Ishikawa (cell line): ENCODE data around the gene PAK5.

ENCODE experiments used
- CEBPB ChIP-seq: IDR thresholded peaks from 2 replicates; pipeline ENCODE4 v1.6.1; 2012
- CREB1 ChIP-seq: IDR thresholded peaks from 2 replicates; pipeline ENCODE4 v1.6.1; 2012; ENCODE audit warnings: low read depth
- EGR1 ChIP-seq: IDR thresholded peaks from 2 replicates; pipeline ENCODE4 v1.6.1; 2012
- EP300 ChIP-seq: IDR thresholded peaks from 2 replicates; pipeline ENCODE4 v1.6.1; 2012; ENCODE audit warnings: borderline replicate concordance
- FOXM1 ChIP-seq: IDR thresholded peaks from 2 replicates; pipeline ENCODE4 v1.6.1; 2012; ENCODE audit warnings: low read depth, borderline replicate concordance
- MAX ChIP-seq: IDR thresholded peaks from 2 replicates; pipeline ENCODE4 v1.6.1; 2012
- NFIC ChIP-seq: IDR thresholded peaks from 2 replicates; pipeline ENCODE4 v1.6.1; 2012
- RAD21 ChIP-seq: IDR thresholded peaks from 2 replicates; pipeline ENCODE4 v1.6.1; 2012; ENCODE audit warnings: low read depth
- TAF1 ChIP-seq: IDR thresholded peaks from 2 replicates; pipeline ENCODE4 v1.6.1; 2012; ENCODE audit warnings: low read depth, mild to moderate bottlenecking
- TCF12 ChIP-seq: IDR thresholded peaks from 2 replicates; pipeline ENCODE4 v1.6.1; 2012; ENCODE audit warnings: low read depth
- TEAD4 ChIP-seq: IDR thresholded peaks from 2 replicates; pipeline ENCODE4 v1.6.1; 2012
- YY1 ChIP-seq: IDR thresholded peaks from 2 replicates; pipeline ENCODE4 v1.6.1; 2012; ENCODE audit warnings: low read depth
- ZBTB7A ChIP-seq: IDR thresholded peaks from 2 replicates; pipeline ENCODE4 v1.6.1; 2012; ENCODE audit warnings: low read depth
- TF ChIP-seq, protein P1 (sequence below): IDR thresholded peaks from 2 replicates; pipeline ENCODE4 v1.6.1; 2012
- TF ChIP-seq, protein P2 (sequence below): IDR thresholded peaks from 2 replicates; pipeline ENCODE4 v1.6.1; 2012; ENCODE audit warnings: low read depth, mild to moderate bottlenecking

Gene PAK5

DNA sequence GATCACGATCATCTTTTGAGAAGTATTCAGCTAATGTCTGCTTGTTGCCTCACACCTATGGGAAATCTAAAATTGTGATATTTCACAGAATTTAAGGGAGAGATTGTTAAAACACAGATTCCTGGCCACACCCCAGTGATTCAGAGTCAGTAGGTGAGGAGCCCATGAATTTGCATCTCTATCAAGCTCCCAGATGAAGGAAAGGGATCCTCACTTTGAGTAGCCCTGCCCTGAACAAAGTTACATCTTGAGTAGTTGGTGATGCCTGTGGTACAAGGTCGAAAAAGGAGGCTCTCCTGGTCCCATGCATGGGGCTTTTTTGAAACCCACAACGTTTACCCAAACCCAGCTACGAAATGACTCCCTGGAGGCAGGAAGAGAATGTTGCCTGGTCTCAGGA lies 79.5 kb downstream of the PAK5 start:
- TF ChIP-seq MAX (no peak), FOXM1 (no peak), RAD21 (no peak), CEBPB (no peak), NFIC (no peak), ZBTB7A (no peak), TEAD4 (no peak)
- TF ChIP-seq, protein P1, sequence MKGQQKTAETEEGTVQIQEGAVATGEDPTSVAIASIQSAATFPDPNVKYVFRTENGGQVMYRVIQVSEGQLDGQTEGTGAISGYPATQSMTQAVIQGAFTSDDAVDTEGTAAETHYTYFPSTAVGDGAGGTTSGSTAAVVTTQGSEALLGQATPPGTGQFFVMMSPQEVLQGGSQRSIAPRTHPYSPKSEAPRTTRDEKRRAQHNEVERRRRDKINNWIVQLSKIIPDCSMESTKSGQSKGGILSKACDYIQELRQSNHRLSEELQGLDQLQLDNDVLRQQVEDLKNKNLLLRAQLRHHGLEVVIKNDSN: no peak
- TF ChIP-seq, protein P2, sequence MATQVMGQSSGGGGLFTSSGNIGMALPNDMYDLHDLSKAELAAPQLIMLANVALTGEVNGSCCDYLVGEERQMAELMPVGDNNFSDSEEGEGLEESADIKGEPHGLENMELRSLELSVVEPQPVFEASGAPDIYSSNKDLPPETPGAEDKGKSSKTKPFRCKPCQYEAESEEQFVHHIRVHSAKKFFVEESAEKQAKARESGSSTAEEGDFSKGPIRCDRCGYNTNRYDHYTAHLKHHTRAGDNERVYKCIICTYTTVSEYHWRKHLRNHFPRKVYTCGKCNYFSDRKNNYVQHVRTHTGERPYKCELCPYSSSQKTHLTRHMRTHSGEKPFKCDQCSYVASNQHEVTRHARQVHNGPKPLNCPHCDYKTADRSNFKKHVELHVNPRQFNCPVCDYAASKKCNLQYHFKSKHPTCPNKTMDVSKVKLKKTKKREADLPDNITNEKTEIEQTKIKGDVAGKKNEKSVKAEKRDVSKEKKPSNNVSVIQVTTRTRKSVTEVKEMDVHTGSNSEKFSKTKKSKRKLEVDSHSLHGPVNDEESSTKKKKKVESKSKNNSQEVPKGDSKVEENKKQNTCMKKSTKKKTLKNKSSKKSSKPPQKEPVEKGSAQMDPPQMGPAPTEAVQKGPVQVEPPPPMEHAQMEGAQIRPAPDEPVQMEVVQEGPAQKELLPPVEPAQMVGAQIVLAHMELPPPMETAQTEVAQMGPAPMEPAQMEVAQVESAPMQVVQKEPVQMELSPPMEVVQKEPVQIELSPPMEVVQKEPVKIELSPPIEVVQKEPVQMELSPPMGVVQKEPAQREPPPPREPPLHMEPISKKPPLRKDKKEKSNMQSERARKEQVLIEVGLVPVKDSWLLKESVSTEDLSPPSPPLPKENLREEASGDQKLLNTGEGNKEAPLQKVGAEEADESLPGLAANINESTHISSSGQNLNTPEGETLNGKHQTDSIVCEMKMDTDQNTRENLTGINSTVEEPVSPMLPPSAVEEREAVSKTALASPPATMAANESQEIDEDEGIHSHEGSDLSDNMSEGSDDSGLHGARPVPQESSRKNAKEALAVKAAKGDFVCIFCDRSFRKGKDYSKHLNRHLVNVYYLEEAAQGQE: no peak

GRCh38 chr20:9758752-9759151 lies 80.1 kb downstream of the PAK5 start:
- TF ChIP-seq, protein P1: no peak
- no peak for TF ChIP-seq CREB1
- no peak for TF ChIP-seq YY1
- no peak for TF ChIP-seq FOXM1
- TF ChIP-seq, protein P2: no peak
- no peak for TF ChIP-seq NFIC
- no peak for TF ChIP-seq TCF12
- no peak for TF ChIP-seq CEBPB
- TF ChIP-seq TEAD4: no peak
- TF ChIP-seq EP300: no peak
- no peak for TF ChIP-seq EGR1
- no peak for TF ChIP-seq RAD21
- TF ChIP-seq ZBTB7A: no peak

- no peak for TF ChIP-seq RAD21
These were observed 82.2 kb downstream of the PAK5 start for GRCh38 chr20:9756660-9757059.

DNA sequence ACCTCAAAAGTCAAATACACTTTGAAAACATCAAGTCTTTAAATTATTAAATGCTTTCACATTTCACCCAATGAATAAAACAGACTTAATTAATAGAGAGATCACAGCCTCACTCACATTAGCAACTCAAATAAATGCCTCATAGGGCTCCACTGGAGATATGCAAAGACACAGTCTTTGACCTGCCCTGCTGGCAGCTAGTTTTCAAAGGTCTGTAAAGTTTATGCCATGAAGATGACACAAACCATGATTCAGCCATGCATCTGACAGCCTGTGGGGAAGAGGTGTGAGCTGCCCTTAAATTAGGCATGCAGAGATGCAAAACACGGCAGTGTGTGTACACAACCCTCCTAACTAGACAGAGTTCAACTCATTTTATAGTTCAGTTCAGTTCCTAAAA lies 83.6 kb downstream of the PAK5 start:
- TF ChIP-seq ZBTB7A: no peak
- TF ChIP-seq RAD21: no peak
- no peak for TF ChIP-seq TAF1
- TF ChIP-seq TEAD4: no peak
- TF ChIP-seq CEBPB: no peak
- TF ChIP-seq EP300: no peak
- TF ChIP-seq TCF12: no peak
- TF ChIP-seq CREB1: no peak
- TF ChIP-seq, protein P2: no peak
- TF ChIP-seq, protein P1: no peak
- no peak for TF ChIP-seq FOXM1
- no peak for TF ChIP-seq EGR1
- no peak for TF ChIP-seq NFIC
- no peak for TF ChIP-seq YY1
- no peak for TF ChIP-seq MAX

DNA sequence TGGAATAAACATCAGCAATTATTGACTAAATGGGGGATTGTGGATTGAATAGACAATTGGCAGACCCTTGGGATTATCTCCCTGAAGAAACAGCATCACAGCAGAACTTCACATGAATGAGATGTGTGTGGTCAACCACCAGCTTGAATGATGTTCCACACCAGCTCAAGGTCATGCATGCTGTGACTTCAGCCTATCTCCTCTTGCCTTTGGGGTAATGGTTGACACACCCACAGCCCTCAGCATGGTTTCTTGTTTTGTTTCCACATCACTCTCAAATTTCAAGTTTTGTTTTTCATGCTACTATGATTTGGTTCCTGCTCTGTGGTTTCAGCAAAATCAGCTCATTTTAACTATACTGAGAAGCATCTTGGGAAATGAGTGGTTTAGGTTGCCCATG lies 94.3 kb downstream of the PAK5 start:
- no peak for TF ChIP-seq TAF1
- TF ChIP-seq, protein P2: no peak
- TF ChIP-seq RAD21: no peak
- TF ChIP-seq EGR1: no peak
- TF ChIP-seq TEAD4: no peak
- TF ChIP-seq ZBTB7A: no peak
- no peak for TF ChIP-seq MAX
- no peak for TF ChIP-seq CEBPB
- TF ChIP-seq EP300: no peak
- no peak for TF ChIP-seq CREB1
- TF ChIP-seq TCF12: no peak
- no peak for TF ChIP-seq FOXM1
- no peak for TF ChIP-seq YY1
